Measurements from ENCODE around the gene CFAP77.

Gene CFAP77

GRCh38 chr9:132384376-132384775 lies 25.6 kb upstream of the CFAP77 start:
- no peak overlapping the region for H3K27ac ChIP-seq (ENCODE audit: extremely low read depth, low read depth, low read length)
- no peak overlapping the region for H3K4me3 ChIP-seq (ENCODE audit: low read depth, low read length)
- CTCF ChIA-PET, result interaction anchor here (1.5 kb wide), 1 partner anchor 123 kb away, joined by 3 read pairs; no protein-coding TSS in a partner anchor
- TF ChIP-seq ZNF416 (tag by site-specific recombination; IDR thresholded peaks at IDR 0.05), result no peak
- TF ChIP-seq ZNF513 (tag by site-specific recombination; IDR thresholded peaks at IDR 0.05), result no peak
- TF ChIP-seq ZBTB6 (tag by site-specific recombination; IDR thresholded peaks at IDR 0.05), result no peak
- TF ChIP-seq ZNF843 (tag by site-specific recombination; IDR thresholded peaks at IDR 0.05), result no peak
- no peak for TF ChIP-seq ZNF274 (IDR thresholded peaks at IDR 0.05; ENCODE audit: low read length)
- no peak for TF ChIP-seq ZNF274 (tag by site-specific recombination; IDR thresholded peaks at IDR 0.05; ENCODE audit: borderline replicate concordance)
- no peak for TF ChIP-seq ZNF621 (tag by site-specific recombination; IDR thresholded peaks at IDR 0.05)
- no peak for TF ChIP-seq ZNF148 (tag by site-specific recombination; IDR thresholded peaks at IDR 0.05; ENCODE audit: borderline replicate concordance)
- TF ChIP-seq ZNF138 (tag by site-specific recombination; IDR thresholded peaks at IDR 0.05; ENCODE audit: borderline replicate concordance), result no peak
- no peak for TF ChIP-seq PRDM4 (tag by site-specific recombination; IDR thresholded peaks at IDR 0.05)
- TF ChIP-seq ZNF677 (tag by site-specific recombination; IDR thresholded peaks at IDR 0.05), result no peak
- no peak for TF ChIP-seq ZNF600 (tag by site-specific recombination; IDR thresholded peaks at IDR 0.05)
- TF ChIP-seq PBX3 (CRISPR knock-in tag; IDR thresholded peaks at IDR 0.05), result no peak
- no peak for TF ChIP-seq BCL11A (tag by site-specific recombination; IDR thresholded peaks at IDR 0.05; ENCODE audit: low read depth)
- TF ChIP-seq ZNF211 (tag by site-specific recombination; IDR thresholded peaks at IDR 0.05; ENCODE audit: low read depth), result no peak
- no peak for TF ChIP-seq SCRT1 (tag by site-specific recombination; IDR thresholded peaks at IDR 0.05; ENCODE audit: borderline replicate concordance)
- H3K4me1 ChIP-seq (ENCODE audit: control insufficient read depth, insufficient read depth, low read length), result no peaks in the 10 kb centered on the region
- no peaks in the 10 kb centered on the region for H3K9me3 ChIP-seq (ENCODE audit: control insufficient read depth, insufficient read depth, low read depth, low read length)
- POLR2A ChIA-PET, result interaction anchor here (0.6 to 1.1 kb wide), 3 partner anchors 11 to 31 kb away, joined by 3 to 7 read pairs (median 3); partner anchors contain the start of gene SETX
- H3K36me3 ChIP-seq (ENCODE audit: control insufficient read depth in 2 of 2, insufficient read depth in 1 of 2, low read length in 2 of 2), result peaks cover 27 to 86% of the 10 kb centered on the region in 2 experiments

GRCh38 chr9:132387133-132387532 lies 22.9 kb upstream of the CFAP77 start:
- Histone ChIP-seq H3K36me3 (ENCODE audit: control insufficient read depth in 2 of 2, insufficient read depth in 1 of 2, low read length in 2 of 2) (peaks cover 42 to 92% of the 10 kb centered on the region in 2 experiments), H3K4me3 (ENCODE audit: low read depth, low read length) (no peak overlapping the region), H3K27ac (ENCODE audit: extremely low read depth, low read depth, low read length) (no peak overlapping the region), H3K4me1 (ENCODE audit: control insufficient read depth, insufficient read depth, low read length) (no peaks in the 10 kb centered on the region), H3K9me3 (ENCODE audit: control insufficient read depth, insufficient read depth, low read depth, low read length) (no peaks in the 10 kb centered on the region)
- ChIA-PET POLR2A (interaction anchor here (1.0 kb wide), 1 partner anchor 32 kb away, joined by 3 read pairs; the partner anchor contains the start of gene SETX), CTCF (no interaction called here)
- TF ChIP-seq ZNF776 (tag by site-specific recombination; IDR thresholded peaks at IDR 0.05; ENCODE audit: borderline replicate concordance), result no peak
- TF ChIP-seq ZNF350 (tag by site-specific recombination; IDR thresholded peaks at IDR 0.05), result no peak
- no peak for TF ChIP-seq ZNF623 (tag by site-specific recombination; IDR thresholded peaks at IDR 0.05)
- TF ChIP-seq ZNF138 (tag by site-specific recombination; IDR thresholded peaks at IDR 0.05; ENCODE audit: borderline replicate concordance), result no peak
- TF ChIP-seq ZNF654 (tag by site-specific recombination; IDR thresholded peaks at IDR 0.05; ENCODE audit: low read depth), result no peak
- no peak for TF ChIP-seq ZNF488 (tag by site-specific recombination; IDR thresholded peaks at IDR 0.05)
- no peak for TF ChIP-seq ZNF175 (tag by site-specific recombination; IDR thresholded peaks at IDR 0.05)
- TF ChIP-seq ZNF169 (tag by site-specific recombination; IDR thresholded peaks at IDR 0.05), result no peak
- TF ChIP-seq ZNF221 (tag by site-specific recombination; IDR thresholded peaks at IDR 0.05; ENCODE audit: borderline replicate concordance), result no peak
- no peak for TF ChIP-seq ZNF416 (tag by site-specific recombination; IDR thresholded peaks at IDR 0.05)
- no peak for TF ChIP-seq ZNF146 (tag by site-specific recombination; IDR thresholded peaks at IDR 0.05)
- TF ChIP-seq ZNF10 (tag by site-specific recombination; IDR thresholded peaks at IDR 0.05), result no peak
- TF ChIP-seq KLF8 (tag by site-specific recombination; IDR thresholded peaks at IDR 0.05), result no peak
